ENCODE measurements around the gene TMEM50B. TPM values are rescaled to one million over a fixed set of nuclear protein-coding genes. Genes with fewer than 3 reads are reported as not detected.

Gene TMEM50B
- total and polyA plus RNA-seq, 2 of the 8 experiments (the other 6 are each of a cell fraction or from before 2014, with no cell fraction given): 16.8 to 20.5 TPM

DNA sequence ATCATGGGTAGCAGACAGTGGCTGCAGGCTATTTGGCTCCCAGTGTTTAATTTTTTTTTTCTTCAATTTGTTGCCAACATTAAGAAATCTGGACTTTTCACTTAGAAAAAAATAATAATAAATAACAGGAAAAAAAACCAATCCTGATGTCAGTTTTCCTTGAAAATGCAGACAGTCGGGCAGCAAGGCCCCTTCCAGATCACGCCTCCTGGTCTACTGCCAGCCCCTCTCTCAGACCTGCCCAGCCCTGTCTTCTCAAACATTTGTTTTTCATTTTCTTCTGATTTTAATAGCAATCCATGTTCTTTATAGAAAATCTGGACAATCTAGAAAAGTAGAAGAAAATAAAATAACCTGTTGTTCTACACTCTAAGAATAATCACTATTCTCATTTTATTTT, 61.1 kb downstream of the TMEM50B start (continued):
- TF ChIP-seq, protein P1, sequence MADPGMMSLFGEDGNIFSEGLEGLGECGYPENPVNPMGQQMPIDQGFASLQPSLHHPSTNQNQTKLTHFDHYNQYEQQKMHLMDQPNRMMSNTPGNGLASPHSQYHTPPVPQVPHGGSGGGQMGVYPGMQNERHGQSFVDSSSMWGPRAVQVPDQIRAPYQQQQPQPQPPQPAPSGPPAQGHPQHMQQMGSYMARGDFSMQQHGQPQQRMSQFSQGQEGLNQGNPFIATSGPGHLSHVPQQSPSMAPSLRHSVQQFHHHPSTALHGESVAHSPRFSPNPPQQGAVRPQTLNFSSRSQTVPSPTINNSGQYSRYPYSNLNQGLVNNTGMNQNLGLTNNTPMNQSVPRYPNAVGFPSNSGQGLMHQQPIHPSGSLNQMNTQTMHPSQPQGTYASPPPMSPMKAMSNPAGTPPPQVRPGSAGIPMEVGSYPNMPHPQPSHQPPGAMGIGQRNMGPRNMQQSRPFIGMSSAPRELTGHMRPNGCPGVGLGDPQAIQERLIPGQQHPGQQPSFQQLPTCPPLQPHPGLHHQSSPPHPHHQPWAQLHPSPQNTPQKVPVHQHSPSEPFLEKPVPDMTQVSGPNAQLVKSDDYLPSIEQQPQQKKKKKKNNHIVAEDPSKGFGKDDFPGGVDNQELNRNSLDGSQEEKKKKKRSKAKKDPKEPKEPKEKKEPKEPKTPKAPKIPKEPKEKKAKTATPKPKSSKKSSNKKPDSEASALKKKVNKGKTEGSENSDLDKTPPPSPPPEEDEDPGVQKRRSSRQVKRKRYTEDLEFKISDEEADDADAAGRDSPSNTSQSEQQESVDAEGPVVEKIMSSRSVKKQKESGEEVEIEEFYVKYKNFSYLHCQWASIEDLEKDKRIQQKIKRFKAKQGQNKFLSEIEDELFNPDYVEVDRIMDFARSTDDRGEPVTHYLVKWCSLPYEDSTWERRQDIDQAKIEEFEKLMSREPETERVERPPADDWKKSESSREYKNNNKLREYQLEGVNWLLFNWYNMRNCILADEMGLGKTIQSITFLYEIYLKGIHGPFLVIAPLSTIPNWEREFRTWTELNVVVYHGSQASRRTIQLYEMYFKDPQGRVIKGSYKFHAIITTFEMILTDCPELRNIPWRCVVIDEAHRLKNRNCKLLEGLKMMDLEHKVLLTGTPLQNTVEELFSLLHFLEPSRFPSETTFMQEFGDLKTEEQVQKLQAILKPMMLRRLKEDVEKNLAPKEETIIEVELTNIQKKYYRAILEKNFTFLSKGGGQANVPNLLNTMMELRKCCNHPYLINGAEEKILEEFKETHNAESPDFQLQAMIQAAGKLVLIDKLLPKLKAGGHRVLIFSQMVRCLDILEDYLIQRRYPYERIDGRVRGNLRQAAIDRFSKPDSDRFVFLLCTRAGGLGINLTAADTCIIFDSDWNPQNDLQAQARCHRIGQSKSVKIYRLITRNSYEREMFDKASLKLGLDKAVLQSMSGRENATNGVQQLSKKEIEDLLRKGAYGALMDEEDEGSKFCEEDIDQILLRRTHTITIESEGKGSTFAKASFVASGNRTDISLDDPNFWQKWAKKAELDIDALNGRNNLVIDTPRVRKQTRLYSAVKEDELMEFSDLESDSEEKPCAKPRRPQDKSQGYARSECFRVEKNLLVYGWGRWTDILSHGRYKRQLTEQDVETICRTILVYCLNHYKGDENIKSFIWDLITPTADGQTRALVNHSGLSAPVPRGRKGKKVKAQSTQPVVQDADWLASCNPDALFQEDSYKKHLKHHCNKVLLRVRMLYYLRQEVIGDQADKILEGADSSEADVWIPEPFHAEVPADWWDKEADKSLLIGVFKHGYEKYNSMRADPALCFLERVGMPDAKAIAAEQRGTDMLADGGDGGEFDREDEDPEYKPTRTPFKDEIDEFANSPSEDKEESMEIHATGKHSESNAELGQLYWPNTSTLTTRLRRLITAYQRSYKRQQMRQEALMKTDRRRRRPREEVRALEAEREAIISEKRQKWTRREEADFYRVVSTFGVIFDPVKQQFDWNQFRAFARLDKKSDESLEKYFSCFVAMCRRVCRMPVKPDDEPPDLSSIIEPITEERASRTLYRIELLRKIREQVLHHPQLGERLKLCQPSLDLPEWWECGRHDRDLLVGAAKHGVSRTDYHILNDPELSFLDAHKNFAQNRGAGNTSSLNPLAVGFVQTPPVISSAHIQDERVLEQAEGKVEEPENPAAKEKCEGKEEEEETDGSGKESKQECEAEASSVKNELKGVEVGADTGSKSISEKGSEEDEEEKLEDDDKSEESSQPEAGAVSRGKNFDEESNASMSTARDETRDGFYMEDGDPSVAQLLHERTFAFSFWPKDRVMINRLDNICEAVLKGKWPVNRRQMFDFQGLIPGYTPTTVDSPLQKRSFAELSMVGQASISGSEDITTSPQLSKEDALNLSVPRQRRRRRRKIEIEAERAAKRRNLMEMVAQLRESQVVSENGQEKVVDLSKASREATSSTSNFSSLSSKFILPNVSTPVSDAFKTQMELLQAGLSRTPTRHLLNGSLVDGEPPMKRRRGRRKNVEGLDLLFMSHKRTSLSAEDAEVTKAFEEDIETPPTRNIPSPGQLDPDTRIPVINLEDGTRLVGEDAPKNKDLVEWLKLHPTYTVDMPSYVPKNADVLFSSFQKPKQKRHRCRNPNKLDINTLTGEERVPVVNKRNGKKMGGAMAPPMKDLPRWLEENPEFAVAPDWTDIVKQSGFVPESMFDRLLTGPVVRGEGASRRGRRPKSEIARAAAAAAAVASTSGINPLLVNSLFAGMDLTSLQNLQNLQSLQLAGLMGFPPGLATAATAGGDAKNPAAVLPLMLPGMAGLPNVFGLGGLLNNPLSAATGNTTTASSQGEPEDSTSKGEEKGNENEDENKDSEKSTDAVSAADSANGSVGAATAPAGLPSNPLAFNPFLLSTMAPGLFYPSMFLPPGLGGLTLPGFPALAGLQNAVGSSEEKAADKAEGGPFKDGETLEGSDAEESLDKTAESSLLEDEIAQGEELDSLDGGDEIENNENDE (IDR thresholded peaks at IDR 0.05; ENCODE audit: insufficient replicate concordance, low read length): no peak
- TF ChIP-seq RBBP5 (IDR thresholded peaks at IDR 0.05; ENCODE audit: borderline replicate concordance, low read depth, low read length) (no peak), TEAD4 (IDR thresholded peaks at IDR 0.05; ENCODE audit: low read depth, low read length) (no peak), CTBP2 (IDR thresholded peaks at IDR 0.05; ENCODE audit: borderline replicate concordance, insufficient read depth, insufficient read length, low read length) (no peak), SP1 (IDR thresholded peaks at IDR 0.05; ENCODE audit: low read depth, low read length) (no peak), TBP (IDR thresholded peaks at IDR 0.05; ENCODE audit: low read depth, low read length) (no peak), KDM5A (IDR thresholded peaks at IDR 0.05; ENCODE audit: low read length) (no peak)
